Gastroesophageal sphincter (tissue), 3 donors: Measurements from ENCODE around the gene EPHA4.

Source experiments
- CTCF ChIP-seq, 4 experiments: fragments of 200-600 bp in 2 of 4; fragments of 450-650 bp in 2 of 4; sonication (generic) in 1 of 4; IDR thresholded peaks; one replicate each; pipeline ENCODE4 v1.5.1; 2017 to 2019; ENCODE audit warnings: antibody characterized with exemption in 4 of 4, mild to moderate bottlenecking in 2 of 4, moderate library complexity in 2 of 4
- EP300 ChIP-seq: sonication (generic); formaldehyde crosslinking; IDR thresholded peaks from one replicate; pipeline ENCODE4 v1.6.1; 2017; ENCODE audit warnings: antibody characterized with exemption, mild to moderate bottlenecking
- POLR2A ChIP-seq, 2 donors: fragments of 450-650 bp; IDR thresholded peaks; one replicate each; pipeline ENCODE4 v1.6.1; 2017; ENCODE audit warnings: antibody characterized with exemption in 2 of 2, mild to moderate bottlenecking in 2 of 2, moderate library complexity in 1 of 2

- TF ChIP-seq EP300 (no peak), CTCF (IDR thresholded peaks at IDR 0.05) (no peak), POLR2A (IDR thresholded peaks at IDR 0.05) (no peak)
Measured at GRCh38 chr2:221443645-221444044, 128.5 kb downstream of the EPHA4 start.
